ENCODE results near the gene CCDC88A.
"Not testable (repeated sequence)": the region's sequence is repeated elsewhere in the genome, so short reads cannot be mapped to it uniquely, and the experiment has no call there.

Gene CCDC88A

DNA sequence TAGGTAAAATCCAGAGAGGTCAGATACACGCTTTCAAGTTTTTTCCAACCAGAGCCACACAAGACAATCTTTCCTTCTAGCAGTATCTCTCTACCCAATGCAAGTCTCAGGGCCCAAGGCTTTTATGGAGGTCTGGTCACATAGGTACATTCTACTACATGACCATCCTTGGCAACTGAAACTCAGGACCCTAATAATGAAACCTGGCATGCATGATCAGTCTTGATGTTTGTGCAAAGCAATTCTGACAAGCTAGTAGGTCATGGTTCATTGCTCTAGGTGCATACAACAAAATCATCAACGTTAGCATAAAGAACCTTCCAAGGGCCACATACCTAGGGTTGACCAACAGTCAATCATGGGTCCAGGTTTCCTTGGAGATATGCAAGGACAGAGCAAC is 33.2 kb upstream of the CCDC88A start:
- in situ Hi-C loops (cut with MboI; ENCODE audit: low sequenced_read_pairs, unreplicated experiment), result no loop called here
- TF ChIP-seq, protein P1, sequence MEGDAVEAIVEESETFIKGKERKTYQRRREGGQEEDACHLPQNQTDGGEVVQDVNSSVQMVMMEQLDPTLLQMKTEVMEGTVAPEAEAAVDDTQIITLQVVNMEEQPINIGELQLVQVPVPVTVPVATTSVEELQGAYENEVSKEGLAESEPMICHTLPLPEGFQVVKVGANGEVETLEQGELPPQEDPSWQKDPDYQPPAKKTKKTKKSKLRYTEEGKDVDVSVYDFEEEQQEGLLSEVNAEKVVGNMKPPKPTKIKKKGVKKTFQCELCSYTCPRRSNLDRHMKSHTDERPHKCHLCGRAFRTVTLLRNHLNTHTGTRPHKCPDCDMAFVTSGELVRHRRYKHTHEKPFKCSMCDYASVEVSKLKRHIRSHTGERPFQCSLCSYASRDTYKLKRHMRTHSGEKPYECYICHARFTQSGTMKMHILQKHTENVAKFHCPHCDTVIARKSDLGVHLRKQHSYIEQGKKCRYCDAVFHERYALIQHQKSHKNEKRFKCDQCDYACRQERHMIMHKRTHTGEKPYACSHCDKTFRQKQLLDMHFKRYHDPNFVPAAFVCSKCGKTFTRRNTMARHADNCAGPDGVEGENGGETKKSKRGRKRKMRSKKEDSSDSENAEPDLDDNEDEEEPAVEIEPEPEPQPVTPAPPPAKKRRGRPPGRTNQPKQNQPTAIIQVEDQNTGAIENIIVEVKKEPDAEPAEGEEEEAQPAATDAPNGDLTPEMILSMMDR (IDR thresholded peaks at IDR 0.05; ENCODE audit: borderline replicate concordance, control extremely low read depth, extremely low read depth, insufficient read depth, missing control alignments), result no peak

DNA sequence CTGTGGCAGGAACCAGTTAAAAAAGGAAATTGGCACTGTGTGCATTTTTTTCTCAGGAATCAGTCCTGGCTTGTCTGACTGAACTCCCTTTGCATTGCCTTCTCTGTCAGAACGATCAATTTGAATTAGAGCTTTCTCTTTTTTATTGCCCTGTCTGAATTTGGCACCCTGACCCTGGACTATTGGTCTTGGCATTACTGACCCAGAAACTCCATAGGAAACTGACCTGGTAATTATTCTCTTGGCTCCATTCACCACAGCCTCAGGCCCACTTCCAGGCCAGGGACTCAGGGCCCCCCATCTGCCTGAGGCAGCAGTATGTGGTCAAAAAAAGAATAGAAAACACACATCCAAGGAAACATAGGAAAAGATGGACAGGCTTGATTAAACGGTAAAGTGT is 32.0 kb upstream of the CCDC88A start:
- in situ Hi-C loops (cut with MboI; ENCODE audit: low sequenced_read_pairs, unreplicated experiment), result no loop called here
- TF ChIP-seq, protein P1 (IDR thresholded peaks at IDR 0.05; ENCODE audit: borderline replicate concordance, control extremely low read depth, extremely low read depth, insufficient read depth, missing control alignments), result no peak
- DNase-seq (ENCODE audit: low spot score), result no peak

More for the DNA sequence above, 33.2 kb upstream of the CCDC88A start:
- no peak for DNase-seq (ENCODE audit: low spot score)

DNA sequence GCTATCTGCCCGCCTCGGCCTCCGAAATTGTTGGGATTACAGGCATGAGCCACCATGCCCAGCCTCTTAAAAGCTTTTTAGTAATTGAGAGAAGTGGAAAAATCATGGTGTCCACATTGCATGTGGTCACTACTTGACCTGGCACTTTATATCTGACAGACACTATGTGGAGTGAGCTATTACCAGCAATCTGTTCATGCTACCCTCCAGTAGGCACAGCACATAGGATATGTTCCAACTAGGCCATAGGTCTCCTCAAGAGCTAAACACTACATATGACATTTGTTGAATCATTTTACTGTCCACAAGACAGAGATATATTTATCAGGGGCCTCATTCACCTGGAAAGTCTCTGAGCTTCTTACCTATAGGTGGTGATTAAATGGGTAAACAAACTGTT is 30.4 kb upstream of the CCDC88A start:
- in situ Hi-C loops (cut with MboI; ENCODE audit: low sequenced_read_pairs, unreplicated experiment), result not testable (repeated sequence)

DNA sequence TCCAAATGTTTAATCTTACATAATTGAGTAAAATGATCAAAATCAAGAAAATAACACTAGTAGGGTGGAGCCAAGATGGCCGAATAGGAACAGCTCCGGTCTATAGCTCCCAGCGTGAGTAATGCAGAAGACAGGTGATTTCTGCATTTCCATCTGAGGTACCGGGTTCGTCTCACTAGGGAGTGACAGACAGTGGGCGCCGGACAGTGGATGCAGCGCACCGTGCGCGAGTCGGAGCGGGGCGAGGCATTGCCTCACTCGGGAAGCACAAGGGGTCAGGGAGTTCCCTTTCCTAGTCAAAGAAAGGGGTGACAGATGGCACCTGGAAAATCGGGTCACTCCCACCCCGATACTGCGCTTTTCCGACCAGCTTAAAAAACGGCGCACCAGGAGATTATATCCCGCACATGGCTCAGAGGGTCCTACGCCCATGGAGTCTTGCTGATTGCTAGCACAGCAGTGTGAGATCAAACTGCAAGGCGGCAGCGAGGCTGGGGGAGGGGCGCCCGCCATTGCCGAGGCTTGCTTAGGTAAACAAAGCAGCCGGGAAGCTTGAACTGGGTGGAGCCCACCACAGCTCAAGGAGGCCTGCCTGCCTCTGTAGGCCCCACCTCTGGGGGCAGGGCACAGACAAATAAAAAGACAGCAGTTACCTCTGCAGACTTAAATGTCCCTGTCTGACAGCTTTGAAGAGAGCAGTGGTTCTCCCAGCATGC is 22.5 kb upstream of the CCDC88A start:
- in situ Hi-C loops (cut with MboI; ENCODE audit: low sequenced_read_pairs, unreplicated experiment); DNase-seq (ENCODE audit: low spot score): not testable (repeated sequence)

More for the DNA sequence above, 30.4 kb upstream of the CCDC88A start:
- DNase-seq (ENCODE audit: low spot score), result not testable (repeated sequence)

DNA sequence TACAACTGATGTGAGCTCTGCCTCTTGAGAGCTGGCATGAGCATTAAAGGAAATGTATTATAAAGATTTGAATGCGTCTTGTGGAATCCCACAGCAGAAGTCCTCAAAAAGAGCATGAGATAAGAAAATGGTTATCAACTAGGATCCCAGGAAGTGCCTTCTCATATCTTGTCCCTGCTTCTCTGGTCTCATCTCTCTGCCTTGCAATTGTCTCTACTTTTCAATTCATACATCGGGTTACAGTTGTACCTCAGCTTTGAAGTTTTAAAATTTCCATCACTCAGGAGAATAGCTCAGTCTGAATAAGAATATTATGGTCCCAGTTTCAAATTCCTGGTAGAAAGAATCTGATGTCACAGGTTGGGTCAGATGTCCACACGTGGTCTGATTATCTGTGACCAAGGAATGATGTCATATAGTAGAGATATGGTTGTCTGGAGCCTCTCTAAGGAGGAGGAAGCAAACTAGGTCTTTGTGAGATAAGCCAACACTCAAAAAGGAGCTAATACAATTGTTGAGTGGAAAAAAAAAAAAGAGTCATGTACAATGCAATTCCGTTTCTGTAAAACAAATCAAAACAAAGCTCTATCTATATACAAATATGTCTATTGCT is 21.7 kb upstream of the CCDC88A start:
- TF ChIP-seq, protein P1 (IDR thresholded peaks at IDR 0.05; ENCODE audit: borderline replicate concordance, control extremely low read depth, extremely low read depth, insufficient read depth, missing control alignments), result no peak
- in situ Hi-C loops (cut with MboI; ENCODE audit: low sequenced_read_pairs, unreplicated experiment), result no loop called here
- DNase-seq (ENCODE audit: low spot score), result no peak

DNA sequence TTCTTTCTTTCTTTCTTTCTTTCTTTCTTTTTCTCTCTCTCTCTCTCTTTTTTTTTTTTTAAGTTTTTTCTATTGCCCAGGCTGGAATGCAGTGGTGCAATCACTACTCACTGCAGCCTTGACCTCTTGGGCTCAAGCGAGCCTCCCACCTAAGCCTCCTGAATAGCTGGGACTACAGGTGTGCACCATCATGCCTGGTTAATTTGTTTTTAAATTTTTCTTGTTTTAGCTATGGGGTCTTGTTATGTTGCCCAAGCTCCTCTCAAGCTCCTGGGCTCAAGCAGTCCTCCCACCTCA is 19.4 kb upstream of the CCDC88A start:
- in situ Hi-C loops (cut with MboI; ENCODE audit: low sequenced_read_pairs, unreplicated experiment), result no loop called here
- no peak for DNase-seq (ENCODE audit: low spot score)
- TF ChIP-seq, protein P1 (IDR thresholded peaks at IDR 0.05; ENCODE audit: borderline replicate concordance, control extremely low read depth, extremely low read depth, insufficient read depth, missing control alignments), result no peak

DNA sequence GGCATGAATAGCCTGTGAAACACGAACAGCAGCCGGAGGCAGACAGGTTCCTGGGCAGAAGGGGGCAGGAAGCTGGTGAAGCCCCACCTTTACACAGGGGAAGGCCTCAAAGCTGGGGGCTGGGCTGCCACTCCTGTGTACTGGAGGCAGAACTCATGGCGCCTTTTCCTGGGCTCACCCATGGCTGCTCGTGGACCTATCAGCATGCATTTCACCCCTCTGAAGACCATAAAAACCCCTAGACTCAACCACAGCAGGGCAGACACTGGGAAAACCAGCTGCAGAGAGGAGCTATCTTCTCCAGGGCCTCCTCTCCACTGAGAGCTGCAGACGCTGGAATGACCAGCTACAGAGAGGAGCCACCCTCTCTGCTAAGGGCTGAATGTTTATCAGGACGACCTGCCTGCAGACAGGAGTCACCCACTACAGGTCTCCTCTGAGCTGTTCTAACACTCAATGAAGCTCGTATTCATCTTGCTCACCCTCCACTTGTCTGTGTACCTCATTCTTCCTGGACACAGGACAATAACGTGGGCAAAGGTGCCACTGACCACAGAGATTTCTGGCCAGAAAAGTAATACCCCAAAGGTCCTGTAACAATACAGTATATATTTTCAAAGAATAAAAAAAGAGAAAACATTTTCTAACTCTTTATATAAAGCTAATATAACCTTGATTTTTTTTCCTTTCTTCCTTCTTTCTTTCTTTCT is 18.9 kb upstream of the CCDC88A start:
- in situ Hi-C loops (cut with MboI; ENCODE audit: low sequenced_read_pairs, unreplicated experiment), result no loop called here
- TF ChIP-seq, protein P1 (IDR thresholded peaks at IDR 0.05; ENCODE audit: borderline replicate concordance, control extremely low read depth, extremely low read depth, insufficient read depth, missing control alignments), result no peak
- no peak for DNase-seq (ENCODE audit: low spot score)
